HCT116 (cell line): ENCODE data around the gene SPX. TPM values are rescaled to one million over a fixed set of nuclear protein-coding genes. Genes with fewer than 3 reads are reported as not detected.

Experiments used
- ATAC-seq: fragments of 200-7000 bp; cut with Tn5 transposase; 2 replicates; pipeline ENCODE4 v1.9.1; 2020; ENCODE audit warnings: mild to moderate bottlenecking, moderate library complexity
- BruUV-seq: library from RNA; stranded (reverse); fragments of 400-500 nt; replicated peaks from 2 replicates; lab custom pipeline; 2021; lab: Mats Ljungman, UMichigan
- CTCF ChIA-PET: fragments of 300-600 bp; sonication (Branson Sonifier 250); formaldehyde crosslinking; loops from one replicate; lab custom pipeline; 2021; ENCODE audit warnings: antibody characterized with exemption; lab: Charles Lee
- POLR2A ChIA-PET: fragments of 300-600, 350-600 bp; sonication (Branson Sonifier 250); formaldehyde crosslinking; loops from one replicate; lab custom pipeline; 2021; ENCODE audit warnings: antibody characterized with exemption; lab: Charles Lee
- RAD21 ChIA-PET, 2 experiments: fragments of 300-600 bp; sonication (Branson Sonifier 250); formaldehyde crosslinking; loops; one replicate each; lab custom pipeline; 2023; ENCODE audit warnings: low total read pairs in 2 of 2; ENCODE audit not compliant: uncharacterized antibody in 2 of 2, unreplicated experiment in 2 of 2, low non-redundant PET in 1 of 2; lab: Charles Lee
- DNase-seq: peaks from one replicate; pipeline ENCODE4 v3.0.0-alpha.2; 2010; ENCODE audit warnings: low read depth, low spot score
- H2AFZ ChIP-seq: fragments of 200-600 bp; shearing (Covaris generic), sonication (generic); 2 replicates; pipeline ENCODE4 v1.6.1; 2017; ENCODE audit warnings: low read depth, mixed run types, mixed read lengths, antibody characterized with exemption, low read length; ENCODE audit not compliant: poor library complexity, severe bottlenecking
- H3K27ac ChIP-seq: 2 replicates; pipeline ENCODE4 v1.5.1; 2012; ENCODE audit warnings: low read depth, low read length
- H3K27me3 ChIP-seq: fragments of 200-600 bp; sonication (generic); 2 replicates; pipeline ENCODE4 v1.6.1; 2016; ENCODE audit warnings: mixed run types, low read length, mixed read lengths; ENCODE audit not compliant: insufficient read depth
- H3K36me3 ChIP-seq, 2 experiments: fragments of 200-500 bp in 1 of 2; fragments of 200-600 bp in 1 of 2; sonication (Bioruptor generic) in 1 of 2; sonication (generic) in 1 of 2; 2 replicates each; pipeline versions ENCODE4 v1.5.1 to v1.6.1; 2014 to 2016; ENCODE audit warnings: low read length in 2 of 2, inconsistent platforms in 1 of 2, mixed read lengths in 1 of 2, mixed run types in 1 of 2; ENCODE audit not compliant: insufficient read depth in 2 of 2, control insufficient read depth in 1 of 2
- H3K4me1 ChIP-seq, 2 experiments: fragments of 200-600 bp in 1 of 2; sonication (generic) in 1 of 2; 2 replicates each; pipeline versions ENCODE4 v1.5.1 to v1.6.1; 2012 to 2017; ENCODE audit warnings: low read length in 2 of 2, inconsistent platforms in 1 of 2, mild to moderate bottlenecking in 1 of 2, mixed read lengths in 1 of 2, mixed run types in 1 of 2, moderate library complexity in 1 of 2; ENCODE audit not compliant: insufficient read depth in 2 of 2, control insufficient read depth in 1 of 2
- H3K4me2 ChIP-seq: fragments of 200-600 bp; sonication (generic); 2 replicates; pipeline ENCODE4 v1.6.1; 2017; ENCODE audit warnings: mixed run types, low read length, mixed read lengths
- H3K4me3 ChIP-seq, 2 experiments: fragments of 200-600 bp in 1 of 2; sonication (generic) in 1 of 2; replicated peaks in 1 of 2; 2 replicates each; pipeline ENCODE4 v1.5.1; 2011 to 2016; ENCODE audit warnings: low read length in 2 of 2, control low read depth in 1 of 2, low read depth in 1 of 2, mild to moderate bottlenecking in 1 of 2, mixed read lengths in 1 of 2, mixed run types in 1 of 2
- H3K79me2 ChIP-seq: fragments of 200-600 bp; sonication (generic); 2 replicates; pipeline ENCODE4 v1.6.1; 2017; ENCODE audit warnings: mild to moderate bottlenecking, mixed run types, low read length, moderate library complexity, mixed read lengths; ENCODE audit not compliant: insufficient read depth
- H3K9ac ChIP-seq: fragments of 200-600 bp; sonication (generic); 2 replicates; pipeline ENCODE4 v1.6.1; 2016; ENCODE audit warnings: low read length, mixed read lengths
- H3K9me2 ChIP-seq: fragments of 200-600 bp; sonication (generic), shearing (Covaris generic); 2 replicates; pipeline ENCODE4 v1.6.1; 2017; ENCODE audit warnings: mixed run types, mild to moderate bottlenecking, moderate library complexity; ENCODE audit not compliant: insufficient read depth
- H3K9me3 ChIP-seq, 2 experiments: fragments of 200-500 bp in 1 of 2; fragments of 200-600 bp in 1 of 2; sonication (Bioruptor generic) in 1 of 2; sonication (generic) in 1 of 2; 2 replicates each; pipeline ENCODE4 v1.6.1; 2014 to 2017; ENCODE audit warnings: low read length in 2 of 2, mixed read lengths in 2 of 2, inconsistent platforms in 1 of 2, low read depth in 1 of 2, mild to moderate bottlenecking in 1 of 2, mixed run types in 1 of 2, moderate library complexity in 1 of 2; ENCODE audit not compliant: control insufficient read depth in 1 of 2, insufficient read depth in 1 of 2
- H4K20me1 ChIP-seq: fragments of 200-600 bp; sonication (generic), shearing (Covaris generic); 2 replicates; pipeline ENCODE4 v1.6.1; 2017; ENCODE audit warnings: mixed run types, mild to moderate bottlenecking, moderate library complexity; ENCODE audit not compliant: insufficient read depth
- CBX3 ChIP-seq: IDR thresholded peaks from 2 replicates; pipeline ENCODE4 v1.6.1; 2012; ENCODE audit warnings: low read depth
- CEBPB ChIP-seq: IDR thresholded peaks from 2 replicates; pipeline ENCODE4 v1.6.1; 2012; ENCODE audit warnings: low read depth
- EZH2phosphoT487 ChIP-seq: fragments of 200-600 bp; IDR thresholded peaks from 2 replicates; pipeline ENCODE4 v1.6.1; 2018; ENCODE audit warnings: antibody characterized with exemption, borderline replicate concordance
- MAX ChIP-seq: IDR thresholded peaks from 2 replicates; pipeline ENCODE4 v1.6.1; 2012
- POLR2AphosphoS5 ChIP-seq: IDR thresholded peaks from 2 replicates; pipeline ENCODE4 v1.6.1; 2011; ENCODE audit warnings: mild to moderate bottlenecking, low read depth, low read length, moderate library complexity
- SRF ChIP-seq: IDR thresholded peaks from 2 replicates; pipeline ENCODE4 v1.6.1; 2012; ENCODE audit warnings: low read depth
- TCF7L2 ChIP-seq: IDR thresholded peaks from 2 replicates; pipeline ENCODE4 v1.7.0; 2011; ENCODE audit warnings: borderline replicate concordance, inconsistent platforms; ENCODE audit not compliant: insufficient read depth, insufficient read length; ENCODE audit errors: extremely low read depth
- intact Hi-C: fragments of 100-400 bp; cut with micrococcal nuclease; formaldehyde crosslinking; loops from 2 replicates; pipeline ENCODE4 v1.10.0; 2022
- total RNA-seq: library from RNA; stranded (reverse); gene quantifications from one replicate; pipeline ENCODE4 v1.2.1, GENCODE V29; 2021; ENCODE audit not compliant: unreplicated experiment
- TF ChIP-seq, protein P1 (sequence below), 3 experiments: fragments of 200-600 bp in 1 of 3; sonication (generic) in 1 of 3; IDR thresholded peaks in 2 of 3; conservative IDR thresholded peaks in 1 of 3; 2 replicates each; pipeline ENCODE4 v1.5.1; 2012 to 2017; ENCODE audit warnings: low read depth in 2 of 3, low read length in 2 of 3, antibody characterized with exemption in 1 of 3, borderline replicate concordance in 1 of 3, control low read depth in 1 of 3, mild to moderate bottlenecking in 1 of 3, mixed read lengths in 1 of 3, mixed run types in 1 of 3, moderate library complexity in 1 of 3; ENCODE audit not compliant: insufficient read depth in 1 of 3

SPX gene
- total RNA-seq, 1 experiment from 2014 or later: 0.76 TPM

- Histone ChIP-seq H3K4me3 (no peak overlapping the region), H3K27ac (no peak overlapping the region), H3K9me3 (no peaks in the 10 kb centered on the region), H3K4me1 (no peaks in the 10 kb centered on the region), H4K20me1 (no peaks in the 10 kb centered on the region), H3K9ac (no peak overlapping the region), H3K9me2 (no peaks in the 10 kb centered on the region), H3K36me3 (no peaks in the 10 kb centered on the region)
- no TSS peak for BruUV-seq
- ChIA-PET POLR2A (no interaction called here), RAD21 (no interaction called here)
- intact Hi-C loops: no loop called here
- DNase-seq: no peak
- no peak for TF ChIP-seq TCF7L2
- no peak for TF ChIP-seq CEBPB
- no peak for TF ChIP-seq MAX
- no peak for TF ChIP-seq POLR2AphosphoS5
- TF ChIP-seq, protein P1, sequence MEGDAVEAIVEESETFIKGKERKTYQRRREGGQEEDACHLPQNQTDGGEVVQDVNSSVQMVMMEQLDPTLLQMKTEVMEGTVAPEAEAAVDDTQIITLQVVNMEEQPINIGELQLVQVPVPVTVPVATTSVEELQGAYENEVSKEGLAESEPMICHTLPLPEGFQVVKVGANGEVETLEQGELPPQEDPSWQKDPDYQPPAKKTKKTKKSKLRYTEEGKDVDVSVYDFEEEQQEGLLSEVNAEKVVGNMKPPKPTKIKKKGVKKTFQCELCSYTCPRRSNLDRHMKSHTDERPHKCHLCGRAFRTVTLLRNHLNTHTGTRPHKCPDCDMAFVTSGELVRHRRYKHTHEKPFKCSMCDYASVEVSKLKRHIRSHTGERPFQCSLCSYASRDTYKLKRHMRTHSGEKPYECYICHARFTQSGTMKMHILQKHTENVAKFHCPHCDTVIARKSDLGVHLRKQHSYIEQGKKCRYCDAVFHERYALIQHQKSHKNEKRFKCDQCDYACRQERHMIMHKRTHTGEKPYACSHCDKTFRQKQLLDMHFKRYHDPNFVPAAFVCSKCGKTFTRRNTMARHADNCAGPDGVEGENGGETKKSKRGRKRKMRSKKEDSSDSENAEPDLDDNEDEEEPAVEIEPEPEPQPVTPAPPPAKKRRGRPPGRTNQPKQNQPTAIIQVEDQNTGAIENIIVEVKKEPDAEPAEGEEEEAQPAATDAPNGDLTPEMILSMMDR (IDR thresholded peaks at IDR 0.05 in 2 of 3, conservative IDR thresholded peaks at IDR 0.05 in 1 of 3; ENCODE audit: borderline replicate concordance in 1 of 3, insufficient read depth in 1 of 3, low read depth in 2 of 3, low read length in 2 of 3): no peak
- TF ChIP-seq SRF: no peak
- TF ChIP-seq EZH2phosphoT487: no peak
- no peak for TF ChIP-seq CBX3
- TF ChIP-seq, all 23 proteins: peak for 0
- Histone ChIP-seq H3K27me3 (no peaks in the 10 kb centered on the region), H3K4me2 (no peak overlapping the region), H2AFZ (no peak overlapping the region), H3K79me2 (no peaks in the 10 kb centered on the region)
- no peak for ATAC-seq
- CTCF ChIA-PET: no interaction called here
Measured at GRCh38 chr12:21571046-21571445, 45.0 kb downstream of the SPX start.
